Esophagus (tissue), 2 donors: ENCODE measurements around the gene SMIM28. TPM values are rescaled to one million over a fixed set of nuclear protein-coding genes. Genes with fewer than 3 reads are reported as not detected.
A peak's percentile ranks its signal among the peaks of the same experiment; 100 is the strongest.

Source experiments
- H3K27ac ChIP-seq, 2 donors: one replicate each; pipeline ENCODE4 v1.5.1; 2013; ENCODE audit warnings: low read depth in 2 of 2, mild to moderate bottlenecking in 2 of 2, inconsistent platforms in 1 of 2, low read length in 1 of 2, moderate library complexity in 1 of 2
- H3K27me3 ChIP-seq, 2 donors: one replicate each; pipeline ENCODE4 v1.6.1; 2013; ENCODE audit warnings: low read length in 2 of 2, control low read depth in 1 of 2, mild to moderate bottlenecking in 1 of 2; ENCODE audit not compliant: insufficient read depth in 2 of 2, control insufficient read depth in 1 of 2
- H3K36me3 ChIP-seq, 2 donors: one replicate each; pipeline ENCODE4 v1.6.1; 2013; ENCODE audit warnings: low read length in 1 of 2; ENCODE audit not compliant: control insufficient read depth in 2 of 2, insufficient read depth in 2 of 2
- H3K4me1 ChIP-seq, 2 donors: one replicate each; pipeline ENCODE4 v1.6.1; 2013; ENCODE audit warnings: low read length in 1 of 2; ENCODE audit not compliant: control insufficient read depth in 2 of 2, insufficient read depth in 2 of 2
- H3K4me3 ChIP-seq, 2 donors: one replicate each; pipeline ENCODE4 v1.5.1; 2013; ENCODE audit warnings: low read length in 2 of 2, mild to moderate bottlenecking in 2 of 2, low read depth in 1 of 2, moderate library complexity in 1 of 2
- H3K9me3 ChIP-seq, 2 donors: one replicate each; pipeline ENCODE4 v1.6.1; 2013; ENCODE audit warnings: mild to moderate bottlenecking in 2 of 2, low read depth in 1 of 2, low read length in 1 of 2, moderate library complexity in 1 of 2; ENCODE audit not compliant: control insufficient read depth in 2 of 2, insufficient read depth in 1 of 2
- WGBS, 2 donors: extraction: QIAGEN DNeasy Blood & Tissue Kit; methylation state at CpG; one replicate each; pipeline ENCODE4 v1.1.7; 2013; 5-methylcytosine and 5-hydroxymethylcytosine counted together
- polyA plus RNA-seq, 2 donors: library from polyadenylated mRNA; stranded (reverse); fragments of 200-250 nt; gene quantifications; one replicate each; pipeline ENCODE4 v1.2.3, GENCODE V29; 2013
- donor health status: healthy with polysubstance abuse.
- donor health status: Bipolar disorder and iron deficiency.

SMIM28 gene
- polyA plus RNA-seq, 2 donors = not detected

DNA sequence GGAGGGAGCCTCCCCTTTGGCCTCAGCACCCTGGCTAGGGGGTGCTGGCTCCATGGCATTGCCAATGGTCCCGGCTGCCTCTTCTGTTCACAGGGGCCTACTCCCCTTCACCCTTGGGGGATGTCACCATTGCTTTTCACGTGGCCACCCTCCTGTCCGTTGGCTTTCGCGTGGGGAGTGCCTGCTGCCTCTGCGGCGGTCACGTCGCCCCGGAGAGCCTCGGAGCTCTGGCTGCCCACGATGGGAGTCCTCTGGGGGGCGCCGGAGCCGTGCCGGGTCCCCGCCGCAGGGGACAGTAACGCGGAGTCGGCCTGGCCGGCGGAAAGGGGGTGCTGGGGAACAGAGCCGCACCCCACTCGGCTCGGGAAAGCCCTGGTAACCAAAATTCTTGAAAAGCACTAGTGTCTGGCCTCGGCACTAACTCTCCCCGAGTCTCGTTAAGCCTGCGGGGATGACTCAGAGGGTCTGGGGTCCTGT is 25.7 kb downstream of the SMIM28 start:
- Histone ChIP-seq H3K9me3 (no peaks in the 10 kb centered on the region), H3K4me1 (peaks cover 0 to 9% of the 10 kb centered on the region in 2 donors), H3K27me3 (no peaks in the 10 kb centered on the region), H3K4me3 (peak overlapping the region; percentile 81 to 88), H3K36me3 (peaks cover 0 to 9% of the 10 kb centered on the region in 2 donors), H3K27ac (peak overlapping the region; percentile 91 to 93)
- 1% methylated on average over 30 of the region's 30 CpGs for WGBS, 2 donors

DNA sequence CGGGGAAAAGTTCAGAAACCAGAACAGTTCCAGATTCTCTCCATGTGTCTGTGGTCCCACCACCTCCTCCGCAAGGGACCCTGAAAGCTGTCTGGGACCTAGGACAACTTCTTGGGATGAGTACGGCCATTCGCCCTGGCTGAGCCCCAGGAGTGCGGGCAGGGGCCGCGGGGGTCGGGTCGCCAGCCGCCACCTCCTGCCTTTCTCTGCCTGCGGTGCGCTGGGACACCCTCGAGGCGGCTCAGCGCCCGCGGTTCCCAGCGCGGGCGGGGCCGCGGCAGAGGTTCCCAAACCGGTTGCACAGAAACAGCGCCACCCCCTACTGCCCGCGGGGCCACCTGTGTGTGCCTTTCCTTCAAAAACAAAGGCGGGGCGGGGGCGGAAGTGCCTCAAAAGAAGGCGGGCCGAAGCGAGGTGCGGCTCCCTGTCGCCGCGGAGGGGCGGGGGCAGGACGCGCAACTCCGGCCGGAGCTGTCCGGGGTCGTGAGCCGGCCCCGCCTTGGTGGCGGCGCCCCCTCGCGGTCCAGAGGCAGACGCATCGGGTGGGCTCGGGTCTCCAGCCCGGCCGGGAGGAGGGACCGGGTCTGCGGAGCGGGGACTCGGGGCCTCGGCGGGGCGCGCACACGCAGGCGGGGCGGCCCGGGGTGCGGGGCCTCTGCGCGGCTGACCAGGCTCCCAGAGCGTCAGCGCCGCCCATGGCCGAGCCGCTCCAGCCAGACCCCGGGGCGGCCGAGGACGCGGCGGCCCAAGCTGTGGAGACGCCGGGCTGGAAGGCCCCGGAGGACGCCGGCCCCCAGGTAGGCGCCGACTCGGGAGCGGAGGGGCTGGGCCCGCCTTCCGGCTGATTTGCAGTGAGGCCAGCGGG is 26.3 kb downstream of the SMIM28 start, which contains the start of gene HEBP2:
Gene HEBP2, plus strand, starts transcription at position 423 of the 865 bp plus-strand sequence. Its CDS starts 273 bp downstream, at position 696.
- peak within 1 kb of the TSS; percentile 81 to 88 for H3K4me3 ChIP-seq
- H3K27me3 ChIP-seq = no peaks in the 10 kb centered on the region
- WGBS, 2 donors = 0% methylated on average over 86 to 92 of the region's 92 CpGs
- no peaks in the 10 kb centered on the region for H3K9me3 ChIP-seq
- peaks cover 0 to 12% of the 10 kb centered on the region in 2 donors for H3K36me3 ChIP-seq
- H3K4me1 ChIP-seq = peaks cover 0 to 9% of the 10 kb centered on the region in 2 donors
- peak within 1 kb of the TSS; percentile 91 to 93 for H3K27ac ChIP-seq

DNA sequence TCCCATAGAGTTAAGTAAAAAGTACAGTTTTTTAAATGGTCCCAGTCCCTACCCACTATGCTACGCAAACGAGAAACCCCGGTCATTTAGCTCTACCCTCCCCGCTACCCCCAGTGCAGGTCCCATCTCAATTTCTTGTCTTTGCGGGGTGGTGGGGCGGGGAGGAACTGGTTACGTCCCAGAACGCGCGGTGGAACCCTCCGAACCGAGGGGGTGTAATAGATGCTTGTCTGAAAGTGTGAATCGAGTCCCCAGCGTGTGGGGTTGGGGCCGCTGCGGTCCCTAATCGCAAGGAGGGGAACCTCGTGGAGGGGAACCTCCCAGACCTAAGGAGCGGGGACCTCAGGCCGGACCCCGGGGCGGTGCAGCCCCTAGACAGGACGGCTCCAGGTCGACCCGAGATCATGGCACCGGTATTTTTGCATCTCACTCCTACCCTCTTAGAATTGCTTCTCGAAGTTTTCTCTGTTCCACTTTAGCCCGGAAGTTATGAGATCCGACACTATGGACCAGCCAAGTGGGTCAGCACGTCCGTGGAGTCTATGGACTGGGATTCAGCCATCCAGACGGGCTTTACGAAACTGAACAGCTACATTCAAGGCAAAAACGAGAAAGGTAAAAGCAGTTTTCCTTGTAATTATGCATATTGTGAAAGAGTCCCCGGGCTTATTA is 27.1 kb downstream of the SMIM28 start:
- 4 to 5% methylated on average over 35 of the region's 35 CpGs for WGBS, 2 donors
- H3K9me3 ChIP-seq = no peaks in the 10 kb centered on the region
- peaks cover 3 to 16% of the 10 kb centered on the region in 2 donors for H3K36me3 ChIP-seq
- H3K4me3 ChIP-seq = peak overlapping the region; percentile 81 to 88
- peak overlapping the region; percentile 88 to 93 for H3K27ac ChIP-seq
- H3K4me1 ChIP-seq = peaks cover 0 to 9% of the 10 kb centered on the region in 2 donors
- H3K27me3 ChIP-seq = no peaks in the 10 kb centered on the region

DNA sequence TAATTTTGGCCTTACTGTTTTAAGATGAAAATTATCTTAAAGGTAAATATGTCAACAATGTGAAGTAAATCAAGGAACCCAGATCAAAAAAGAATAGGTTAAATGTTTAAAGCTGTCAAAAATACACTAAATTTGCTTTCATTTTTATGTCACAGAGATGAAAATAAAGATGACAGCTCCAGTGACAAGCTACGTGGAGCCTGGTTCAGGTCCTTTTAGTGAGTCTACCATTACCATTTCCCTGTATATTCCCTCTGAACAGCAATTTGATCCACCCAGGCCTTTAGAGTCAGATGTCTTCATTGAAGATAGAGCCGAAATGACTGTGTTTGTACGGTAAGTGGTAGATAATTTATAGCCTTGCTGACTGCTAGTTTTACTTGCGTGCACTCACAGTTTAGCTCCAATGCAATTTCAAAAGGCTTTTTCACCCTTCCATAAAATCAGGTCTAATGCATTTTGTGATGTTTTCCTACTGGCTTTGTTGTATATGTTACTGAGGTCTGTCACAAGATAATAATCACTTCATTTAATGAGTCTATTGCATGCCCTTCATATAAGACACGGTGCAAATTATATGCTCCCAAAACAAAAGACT is 28.2 kb downstream of the SMIM28 start:
- no peaks in the 10 kb centered on the region for H3K27me3 ChIP-seq
- H3K36me3 ChIP-seq = peaks cover 3 to 17% of the 10 kb centered on the region in 2 donors
- 86 to 90% methylated on average over 5 of the region's 5 CpGs for WGBS, 2 donors
- H3K27ac ChIP-seq = peak overlapping the region; percentile 5 to 8
- peak overlapping the region in 1 of 2 donors; percentile 31 for H3K4me3 ChIP-seq
- peaks cover 0 to 9% of the 10 kb centered on the region in 2 donors for H3K4me1 ChIP-seq
- no peaks in the 10 kb centered on the region for H3K9me3 ChIP-seq

DNA sequence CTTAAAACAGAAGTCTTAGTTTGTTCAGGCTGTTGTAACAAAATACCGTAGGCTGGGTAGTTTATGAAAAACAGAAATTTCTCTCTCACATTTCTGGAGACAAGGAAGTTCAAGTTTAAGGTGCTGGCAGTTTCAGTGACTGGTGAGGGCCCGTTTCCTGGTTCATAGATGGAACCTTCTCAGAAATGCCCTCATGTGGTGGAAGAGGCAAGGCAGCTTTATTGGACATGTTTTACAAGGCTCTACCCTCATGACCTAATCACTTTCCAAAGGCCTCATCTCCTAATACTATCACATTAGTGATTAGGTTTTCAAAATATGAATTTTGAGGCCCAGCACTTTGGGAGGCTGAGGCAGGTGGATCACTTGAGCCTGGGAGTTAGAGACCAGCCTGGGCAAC is 28.7 kb downstream of the SMIM28 start:
- Histone ChIP-seq H3K27ac (no peak overlapping the region), H3K36me3 (peaks cover 3 to 17% of the 10 kb centered on the region in 2 donors), H3K4me1 (peaks cover 0 to 9% of the 10 kb centered on the region in 2 donors), H3K4me3 (peak overlapping the region in 1 of 2 donors; percentile 31), H3K9me3 (no peaks in the 10 kb centered on the region), H3K27me3 (no peaks in the 10 kb centered on the region)
- WGBS, 2 donors = 69 to 74% methylated on average over 2 of the region's 2 CpGs

DNA sequence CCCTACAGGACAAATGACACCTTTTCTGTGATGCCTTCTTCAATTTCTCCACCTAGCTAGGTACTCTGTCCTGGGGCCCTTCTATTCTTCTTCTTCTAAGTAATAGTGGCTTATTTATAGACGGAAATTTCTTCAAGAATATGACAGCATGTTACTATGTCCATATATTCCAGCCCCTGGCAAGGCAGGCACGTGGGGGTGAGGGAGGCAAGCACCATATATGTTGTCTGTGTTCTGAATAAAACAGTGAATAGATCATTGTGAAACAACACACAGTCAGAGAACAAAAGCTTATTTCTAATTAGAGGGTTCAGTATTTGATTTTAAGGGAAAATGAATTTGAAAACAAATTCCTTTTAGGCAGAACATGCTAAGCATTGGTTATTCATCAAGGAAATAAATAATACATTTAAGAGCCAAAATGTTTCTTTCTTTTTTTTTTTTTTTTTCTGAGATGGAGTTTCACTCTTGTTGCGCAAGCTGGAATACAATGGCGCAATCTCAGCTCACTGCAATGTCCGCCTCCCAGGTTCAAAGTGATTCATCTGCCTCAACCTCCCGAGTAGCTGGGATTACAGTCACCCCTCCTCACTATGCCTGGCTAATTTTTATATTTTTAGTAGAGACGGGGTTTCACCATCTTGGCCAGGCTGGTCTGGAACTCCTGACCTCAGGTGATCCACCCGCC is 32.5 kb downstream of the SMIM28 start:
- H3K27ac ChIP-seq = peak overlapping the region; percentile 15 to 64
- peaks cover 0 to 5% of the 10 kb centered on the region in 2 donors for H3K4me1 ChIP-seq
- WGBS, 2 donors = 69 to 82% methylated on average over 8 of the region's 8 CpGs
- H3K36me3 ChIP-seq = peaks cover 6 to 27% of the 10 kb centered on the region in 2 donors
- no peaks in the 10 kb centered on the region for H3K9me3 ChIP-seq
- H3K4me3 ChIP-seq = no peak overlapping the region
- no peaks in the 10 kb centered on the region for H3K27me3 ChIP-seq

DNA sequence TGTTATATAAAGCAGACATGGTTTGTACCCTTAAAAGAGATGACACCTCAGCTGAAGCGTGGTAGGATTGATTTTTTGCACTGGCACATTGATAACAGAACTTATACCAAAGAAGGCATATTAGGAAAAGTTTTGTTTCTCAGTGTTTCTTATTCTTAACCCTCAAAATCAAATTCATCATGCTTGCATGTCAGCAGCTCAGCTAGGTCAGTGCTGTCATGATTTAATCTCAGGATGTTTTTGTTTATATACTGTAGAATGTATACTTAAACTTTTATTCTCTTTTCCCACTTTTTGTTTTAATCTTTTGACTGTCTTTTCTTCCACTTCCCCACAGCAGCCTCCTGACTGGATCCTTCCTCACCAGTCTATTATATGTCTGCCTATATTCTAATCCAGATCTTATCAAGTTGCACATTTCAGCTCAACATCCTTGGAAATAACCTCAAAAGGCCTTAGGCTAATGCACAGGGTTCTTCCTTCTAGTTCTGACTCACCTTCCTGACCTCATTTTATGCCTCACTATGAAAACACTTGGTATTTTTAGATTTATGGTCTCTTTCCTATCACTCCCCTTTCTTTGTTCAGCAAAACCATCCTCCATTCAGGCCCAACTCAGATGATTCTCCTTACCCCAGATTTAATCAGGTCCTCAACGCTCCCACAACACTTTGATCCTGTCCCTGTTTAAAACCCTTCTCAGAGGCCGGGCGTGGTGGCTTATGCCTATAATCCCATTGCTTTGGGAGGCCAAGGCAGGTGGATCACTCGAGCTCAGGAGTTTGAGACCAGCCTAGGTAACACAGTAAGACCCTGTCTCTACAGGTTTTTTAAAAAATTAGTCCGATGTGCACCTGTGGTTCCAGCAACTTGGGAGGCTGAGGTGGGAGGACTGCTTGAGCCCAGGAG is 33.5 kb downstream of the SMIM28 start:
- 66 to 73% methylated on average over 6 of the region's 6 CpGs for WGBS, 2 donors
- Histone ChIP-seq H3K27me3 (no peaks in the 10 kb centered on the region), H3K27ac (peak overlapping the region; percentile 15 to 64), H3K9me3 (no peaks in the 10 kb centered on the region), H3K4me1 (peaks cover 0 to 5% of the 10 kb centered on the region in 2 donors), H3K36me3 (peaks cover 6 to 30% of the 10 kb centered on the region in 2 donors), H3K4me3 (no peak overlapping the region)

DNA sequence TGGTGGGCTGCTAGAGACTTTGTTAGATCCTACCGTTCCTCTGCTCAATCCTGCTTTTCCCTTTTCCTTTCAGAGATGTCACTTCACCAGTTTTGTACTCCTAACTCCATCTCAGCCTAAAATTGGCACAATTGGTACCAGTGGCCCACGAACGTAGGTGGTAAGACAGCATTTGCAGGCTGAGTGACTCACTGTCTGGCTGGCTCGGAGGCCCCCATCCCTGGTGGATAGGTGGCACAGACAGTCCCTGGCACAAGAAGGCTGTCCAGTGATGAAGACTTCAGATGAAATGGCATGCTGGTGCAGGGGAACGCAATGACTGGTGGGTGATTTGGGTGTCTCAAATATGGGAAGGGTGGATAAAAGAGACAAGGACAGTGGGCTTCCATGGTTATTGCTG is 37.4 kb downstream of the SMIM28 start:
- 80 to 83% methylated on average over 5 of the region's 5 CpGs for WGBS, 2 donors
- Histone ChIP-seq H3K9me3 (no peaks in the 10 kb centered on the region), H3K27me3 (no peaks in the 10 kb centered on the region), H3K4me1 (no peaks in the 10 kb centered on the region), H3K4me3 (no peak overlapping the region), H3K36me3 (peaks cover 3 to 13% of the 10 kb centered on the region in 2 donors), H3K27ac (no peak overlapping the region)
